ENCODE results near the gene ZNF488. TPM values are rescaled to one million over a fixed set of nuclear protein-coding genes. Genes with fewer than 3 reads are reported as not detected.

The ZNF488 gene
- total and polyA plus RNA-seq, 10 of the 15 experiments (the other 5 are each of a cell fraction or from before 2014, with no cell fraction given), result not detected

- in situ Hi-C loops (cut with MboI), result no loop called here
- FAIRE-seq, result no peak
- no peaks in the 10 kb centered on the region for H3K36me3 ChIP-seq (ENCODE audit: control insufficient read depth in 2 of 2, insufficient read depth in 2 of 2, low read length in 1 of 2)
- no peak for DNase-seq (ENCODE audit: low read depth, low spot score)
- ChIA-PET SMC1A (ENCODE audit: uncharacterized antibody, unreplicated experiment) (interaction anchor here (0.6 kb wide), 1 partner anchor 206 kb away, joined by 3 read pairs; no protein-coding TSS in a partner anchor), POLR2A (no interaction called here), RAD21 (ENCODE audit: unreplicated experiment) (no interaction called here), CTCF (no interaction called here)
- ATAC-seq, result no peak
- H3K27me3 ChIP-seq (replicated peaks in 1 of 2; ENCODE audit: control insufficient read depth in 2 of 2, insufficient read depth in 2 of 2, low read length in 1 of 2), result no peaks in the 10 kb centered on the region; a peak in 1 of 4 replicates
- WGBS (ENCODE audit: insufficient coverage, insufficient replicate concordance, low lambda C conversion rate, missing lambda C conversion rate), result 41% methylated on average over 34 of the region's 36 CpGs
- no TSS peak for BruUV-seq (replicated peaks)
- H3K4me3 ChIP-seq, result no peak overlapping the region
- no peak overlapping the region for H3K27ac ChIP-seq (ENCODE audit: control insufficient read depth, insufficient read depth)
- H2AFZ ChIP-seq (ENCODE audit: control insufficient read depth, low read depth, low read length), result no peak overlapping the region
- no peaks in the 10 kb centered on the region for H3K4me1 ChIP-seq (ENCODE audit: control insufficient read depth, insufficient read depth, low read length)
- H3K9me3 ChIP-seq (replicated peaks; ENCODE audit: control insufficient read depth, insufficient read depth, low read length), result no peaks in the 10 kb centered on the region
- H3K79me2 ChIP-seq (ENCODE audit: control insufficient read depth, insufficient read depth, low read length), result no peaks in the 10 kb centered on the region
- no peak overlapping the region for H3K9ac ChIP-seq (ENCODE audit: control insufficient read depth, insufficient read depth, low read length)
- intact Hi-C loops (cut with micrococcal nuclease; ENCODE audit: unreplicated experiment), result no loop called here
- no peak overlapping the region for H3K4me2 ChIP-seq (ENCODE audit: control insufficient read depth, insufficient read depth)
- no peaks in the 10 kb centered on the region for H4K20me1 ChIP-seq (ENCODE audit: control insufficient read depth, insufficient read depth)
- TF ChIP-seq GABPA (IDR thresholded peaks at IDR 0.05; ENCODE audit: low read depth), result no peak
- TF ChIP-seq E2F8 (IDR thresholded peaks at IDR 0.05; ENCODE audit: low read depth, partially characterized antibody), result no peak
- TF ChIP-seq ZBTB33 (IDR thresholded peaks at IDR 0.05), result no peak
- TF ChIP-seq EED (IDR thresholded peaks at IDR 0.05; ENCODE audit: low read depth), result no peak
- no peak for TF ChIP-seq RELB (IDR thresholded peaks at IDR 0.05; ENCODE audit: low read depth)
- TF ChIP-seq MAX (IDR thresholded peaks at IDR 0.05; ENCODE audit: low read depth, low read length), result no peak
- TF ChIP-seq NRF1 (conservative IDR thresholded peaks at IDR 0.05; ENCODE audit: low read depth, low read length), result no peak
- no peak for TF ChIP-seq ZBTB40 (IDR thresholded peaks at IDR 0.05; ENCODE audit: borderline replicate concordance)
- TF ChIP-seq SRF (IDR thresholded peaks at IDR 0.05; ENCODE audit: low read depth in 2 of 2, low read length in 2 of 2), result no peak
- TF ChIP-seq RCOR1 (conservative IDR thresholded peaks at IDR 0.05; ENCODE audit: low read depth, low read length), result no peak
- no peak for TF ChIP-seq NFXL1 (IDR thresholded peaks at IDR 0.05; ENCODE audit: borderline replicate concordance)
- TF ChIP-seq ZNF274 (IDR thresholded peaks at IDR 0.05; ENCODE audit: insufficient read depth, insufficient read length), result no peak
Observed at GRCh38 chr10:47348661-47349470, 35.2 kb downstream of the ZNF488 start.
